Activated CD8-positive, alpha-beta memory T cell treated with anti-CD3 and anti-CD28 coated beads, Interleukin-2, amount 50 U/mL, for 4 hours (primary cell): Measurements from ENCODE around the gene SH2D4B.
"Not testable (repeated sequence)": the region's sequence is repeated elsewhere in the genome, so short reads cannot be mapped to it uniquely, and the experiment has no call there.

Source experiments
- DNase-seq: peaks from one replicate; pipeline ENCODE4 v3.0.0-alpha.2; 2020

SH2D4B gene

DNA sequence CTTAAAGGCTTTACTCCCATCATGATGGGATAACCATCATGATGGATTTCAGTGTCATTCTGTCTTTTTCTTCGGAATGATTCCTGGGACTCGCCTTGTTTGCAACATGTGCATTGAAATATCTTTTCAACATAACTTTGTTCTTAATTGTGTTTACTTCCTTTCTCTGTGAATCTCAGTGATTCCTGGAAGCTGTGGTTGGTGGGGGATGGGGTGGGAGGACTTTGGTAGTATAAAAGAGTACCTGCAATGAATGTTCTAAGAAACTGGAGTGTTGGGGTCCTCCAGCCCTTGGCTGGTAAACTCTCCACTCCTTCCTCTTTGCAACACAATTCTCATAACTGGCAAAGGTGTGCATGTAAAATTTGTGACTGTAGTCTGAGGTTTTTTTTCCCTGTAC, 11.5 kb upstream of the SH2D4B start:
- DNase-seq: no peak

DNA sequence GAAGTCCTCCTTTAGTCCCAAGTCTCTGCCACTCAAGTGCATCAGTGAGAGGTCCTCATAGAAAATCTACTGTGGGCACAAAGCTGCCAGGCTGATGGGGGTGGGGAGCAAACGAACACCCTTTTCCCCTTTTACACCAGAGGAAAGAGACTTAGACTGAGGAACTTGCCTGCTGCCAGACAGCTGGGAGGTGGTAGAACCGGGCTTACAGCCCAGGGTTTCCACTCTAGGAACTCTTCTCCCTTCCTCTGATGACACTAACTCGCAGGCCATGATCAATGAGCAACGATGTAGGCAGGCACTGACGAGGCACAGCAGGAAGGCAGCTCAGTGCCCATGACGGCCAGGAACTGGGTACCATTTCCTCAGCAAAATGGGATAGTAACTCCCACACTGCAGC, 11.0 kb upstream of the SH2D4B start:
- no peak for DNase-seq

DNA sequence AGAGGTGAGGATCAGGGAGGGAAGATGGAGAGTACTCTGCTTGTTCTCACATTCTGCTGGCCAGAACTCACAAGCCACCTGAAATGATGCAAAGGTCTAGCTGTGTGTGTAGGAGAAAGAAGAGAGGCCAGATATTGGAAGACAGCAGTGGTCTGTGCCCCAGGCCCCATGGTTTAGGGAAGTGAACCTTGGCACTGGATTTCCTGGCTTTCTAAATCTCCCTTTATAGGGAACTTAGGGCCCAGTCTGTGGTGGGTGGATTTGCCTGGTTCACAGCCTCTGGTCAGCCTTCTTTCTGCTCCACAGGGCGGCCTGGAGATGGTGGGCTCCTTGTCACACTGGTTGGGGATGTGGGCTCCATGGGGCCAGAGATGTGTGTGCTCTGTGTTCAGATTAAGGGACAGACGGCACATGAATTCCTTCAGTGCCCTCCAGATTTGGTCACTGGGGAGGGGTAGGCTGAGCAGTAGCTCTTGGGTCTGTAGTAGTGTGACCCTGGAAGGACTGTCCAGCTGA, 9.5 kb upstream of the SH2D4B start:
- DNase-seq: no peak

DNA sequence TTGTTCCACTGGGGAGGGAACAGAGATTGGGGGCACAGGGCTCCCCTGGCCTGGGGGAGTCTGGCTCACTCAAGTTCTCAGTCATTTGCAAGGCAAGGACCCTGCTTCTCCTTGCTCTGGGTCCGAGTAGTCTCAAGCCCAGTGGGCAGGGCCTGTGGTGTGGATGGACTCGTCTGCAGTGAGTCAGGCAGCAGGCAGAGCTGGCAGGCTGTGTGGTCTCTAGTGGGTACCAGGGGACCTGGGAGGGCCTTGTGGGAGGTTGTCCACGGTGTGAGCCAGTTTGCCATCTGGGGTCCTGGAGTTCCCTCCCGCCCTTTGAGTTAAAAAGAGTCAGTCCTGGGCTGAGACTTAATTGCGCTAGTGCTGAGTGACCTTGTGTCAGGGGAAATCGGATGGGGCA, 8.8 kb upstream of the SH2D4B start:
- no peak for DNase-seq

DNA sequence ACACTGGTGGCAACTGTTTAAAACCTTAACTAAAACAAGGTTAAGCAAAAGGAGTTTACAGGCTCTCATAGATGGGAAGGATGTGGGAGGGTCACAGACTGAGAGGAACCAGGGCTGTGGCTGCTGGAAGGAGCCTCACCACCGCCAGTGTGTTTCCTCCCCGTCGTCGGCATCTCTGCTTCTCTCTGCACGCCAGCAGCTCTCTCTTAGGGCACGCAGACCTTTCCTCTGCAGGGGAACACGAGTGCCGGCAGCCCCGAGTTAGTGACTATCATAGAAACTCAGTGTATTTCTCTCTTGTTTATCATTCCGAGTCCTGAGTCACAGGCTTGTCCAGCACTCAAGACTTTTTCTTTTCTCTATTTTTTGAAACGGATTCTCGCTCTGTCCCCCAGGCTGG, 8.1 kb upstream of the SH2D4B start:
- peak; percentile 44 for DNase-seq

DNA sequence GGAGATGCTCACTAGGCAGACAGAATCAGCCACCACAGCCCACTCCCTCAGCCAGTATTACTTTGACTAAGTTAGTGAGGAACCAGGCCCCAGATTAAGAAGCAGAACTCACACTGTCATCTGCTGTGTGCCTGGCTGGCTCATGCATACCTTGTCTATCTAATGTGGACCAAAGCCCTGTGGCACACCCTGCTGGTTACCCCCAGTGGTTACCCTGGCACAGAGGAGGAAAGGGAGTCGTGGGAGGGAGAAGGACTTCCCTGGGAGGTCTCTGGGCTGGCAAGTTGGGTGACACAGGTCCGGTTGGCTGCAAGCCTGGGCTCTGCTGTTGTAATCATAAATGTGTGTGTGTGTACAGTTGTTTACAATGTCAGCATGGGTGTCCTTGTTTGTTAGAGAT, 7.5 kb upstream of the SH2D4B start:
- peak; percentile 48 for DNase-seq

DNA sequence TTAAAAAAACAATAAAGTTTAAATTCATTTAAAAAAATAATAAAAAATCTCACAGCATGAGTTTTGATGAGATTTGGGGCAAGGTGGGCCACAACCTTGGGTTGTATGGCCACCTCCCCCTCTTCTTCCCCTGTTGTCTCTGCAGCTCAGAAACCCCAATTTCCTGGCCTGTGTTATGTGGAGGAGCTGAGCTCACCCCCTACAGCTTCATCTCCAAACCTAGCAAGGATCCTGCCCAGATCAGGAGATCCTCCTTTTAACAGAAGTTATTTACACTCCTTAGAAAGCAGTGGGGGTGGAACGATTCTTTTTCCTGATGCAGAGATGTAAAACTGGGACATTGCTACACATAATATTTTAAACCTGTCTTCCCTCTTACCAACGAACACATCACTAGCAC, 6.9 kb upstream of the SH2D4B start:
- no peak for DNase-seq

DNA sequence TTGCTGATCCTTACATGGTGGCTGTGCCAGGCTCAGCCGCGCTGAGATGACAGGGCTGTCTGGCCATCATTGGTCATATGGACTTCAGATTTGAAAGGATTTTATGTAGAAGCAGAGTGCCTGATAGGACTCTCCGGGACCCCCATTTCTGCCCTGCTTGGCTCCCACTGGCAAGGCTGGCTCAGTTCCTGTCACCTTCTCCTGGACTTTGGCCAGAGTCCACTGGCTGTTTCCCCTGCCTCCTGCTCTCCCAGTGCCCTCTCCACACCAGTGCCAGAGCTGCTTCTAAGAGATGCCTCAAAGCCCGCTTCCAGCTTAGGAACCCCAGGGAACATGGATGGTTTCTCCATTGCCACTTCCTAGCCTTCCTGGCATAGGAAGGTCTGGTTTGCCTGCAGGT, 5.1 kb upstream of the SH2D4B start:
- DNase-seq: no peak

DNA sequence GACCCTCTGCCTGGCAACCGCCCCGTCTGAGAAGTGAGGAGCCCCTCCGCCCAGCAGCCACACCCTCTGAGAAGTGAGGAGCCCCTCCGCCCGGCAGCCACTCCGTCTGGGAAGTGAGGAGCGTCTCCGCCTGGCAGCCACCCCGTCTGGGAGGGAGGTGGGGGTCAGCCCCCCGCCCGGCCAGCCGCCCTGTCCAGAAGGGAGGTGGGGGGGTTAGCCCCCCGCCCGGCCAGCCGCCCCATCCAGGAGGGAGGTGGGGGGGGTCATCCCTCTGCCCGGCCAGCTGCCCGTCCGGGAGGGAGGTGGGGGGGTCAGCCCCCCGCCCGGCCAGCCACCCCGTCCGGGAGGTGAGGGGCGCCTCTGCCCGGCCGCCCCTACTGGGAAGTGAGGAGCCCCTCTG, 3.6 kb upstream of the SH2D4B start:
- not testable (repeated sequence) for DNase-seq

DNA sequence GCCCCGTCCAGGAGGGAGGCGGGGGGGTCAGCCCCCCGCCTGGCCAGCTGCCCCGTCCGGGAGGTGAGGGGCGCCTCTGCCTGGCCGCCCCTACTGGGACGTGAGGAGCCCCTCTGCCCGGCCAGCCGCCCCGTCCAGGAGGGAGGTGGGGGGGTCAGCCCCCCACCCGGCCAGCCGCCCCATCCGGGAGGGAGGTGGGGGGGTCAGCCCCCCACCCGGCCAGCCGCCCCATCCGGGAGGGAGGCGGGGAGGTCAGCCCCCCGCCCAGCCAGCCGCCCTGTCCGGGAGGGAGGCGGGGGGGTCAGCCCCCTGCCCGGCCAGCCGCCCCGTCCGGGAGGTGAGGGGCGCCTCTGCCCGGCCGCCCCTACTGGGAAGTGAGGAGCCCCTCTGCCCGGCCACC, 3.1 kb upstream of the SH2D4B start:
- not testable (repeated sequence) for DNase-seq

DNA sequence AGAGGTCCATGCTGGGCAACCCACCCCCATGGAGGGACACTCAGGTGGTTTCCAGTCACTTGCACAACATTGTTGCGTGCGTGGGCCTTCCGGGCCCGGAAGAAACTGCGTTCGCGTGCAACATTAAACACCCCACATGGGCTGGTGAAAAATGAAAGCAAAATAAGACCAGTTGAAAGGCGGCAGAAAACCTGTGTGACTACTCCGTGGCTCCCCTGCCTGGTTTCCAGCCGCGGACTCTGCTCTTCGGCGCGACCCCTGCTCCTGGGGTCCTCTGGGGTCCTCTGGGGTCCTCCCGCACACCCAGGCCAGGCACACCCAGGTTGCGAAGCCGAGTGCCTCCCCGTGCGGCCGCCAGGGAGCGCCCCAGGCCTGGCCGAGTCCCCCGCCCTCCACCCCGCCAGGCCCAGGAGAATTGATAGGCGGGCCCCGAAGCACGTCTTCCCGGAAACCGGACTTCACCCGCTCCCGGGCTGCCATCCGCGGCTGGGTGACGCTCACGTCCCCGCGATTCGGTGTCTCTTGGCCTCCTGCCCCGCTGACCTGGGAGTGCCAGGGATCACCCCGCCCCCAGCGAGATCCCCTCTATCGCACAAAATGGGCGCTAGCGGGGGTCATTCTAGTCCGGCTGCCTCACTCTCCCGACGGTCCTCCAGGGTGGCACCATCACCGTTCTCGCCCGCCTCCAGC, 1.9 kb upstream of the SH2D4B start:
- DNase-seq: peak; percentile 78

DNA sequence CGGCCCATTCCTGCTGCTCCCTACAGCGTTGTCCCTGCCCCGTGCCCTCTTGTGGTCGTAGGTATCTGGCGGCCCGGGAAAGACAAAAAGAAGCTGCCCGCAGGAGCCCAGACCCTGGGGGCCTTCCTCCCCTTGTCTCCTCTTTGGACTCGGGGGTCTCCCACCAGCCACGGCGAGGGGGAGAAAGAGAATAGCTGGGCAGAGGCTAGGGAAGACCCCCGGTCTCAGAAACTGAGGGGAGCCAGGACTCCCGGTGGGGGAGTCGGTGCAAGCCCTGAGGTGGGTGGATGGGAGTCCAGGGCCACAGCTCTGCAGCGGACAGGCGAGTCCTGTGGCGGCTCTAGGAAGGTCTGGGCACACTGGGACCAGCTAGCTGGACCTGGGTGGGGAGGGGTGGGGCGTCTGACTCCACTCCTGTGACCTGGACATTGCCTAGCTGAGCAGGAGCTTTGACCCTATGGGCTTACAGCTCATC, 1.3 kb upstream of the SH2D4B start:
- no peak for DNase-seq

DNA sequence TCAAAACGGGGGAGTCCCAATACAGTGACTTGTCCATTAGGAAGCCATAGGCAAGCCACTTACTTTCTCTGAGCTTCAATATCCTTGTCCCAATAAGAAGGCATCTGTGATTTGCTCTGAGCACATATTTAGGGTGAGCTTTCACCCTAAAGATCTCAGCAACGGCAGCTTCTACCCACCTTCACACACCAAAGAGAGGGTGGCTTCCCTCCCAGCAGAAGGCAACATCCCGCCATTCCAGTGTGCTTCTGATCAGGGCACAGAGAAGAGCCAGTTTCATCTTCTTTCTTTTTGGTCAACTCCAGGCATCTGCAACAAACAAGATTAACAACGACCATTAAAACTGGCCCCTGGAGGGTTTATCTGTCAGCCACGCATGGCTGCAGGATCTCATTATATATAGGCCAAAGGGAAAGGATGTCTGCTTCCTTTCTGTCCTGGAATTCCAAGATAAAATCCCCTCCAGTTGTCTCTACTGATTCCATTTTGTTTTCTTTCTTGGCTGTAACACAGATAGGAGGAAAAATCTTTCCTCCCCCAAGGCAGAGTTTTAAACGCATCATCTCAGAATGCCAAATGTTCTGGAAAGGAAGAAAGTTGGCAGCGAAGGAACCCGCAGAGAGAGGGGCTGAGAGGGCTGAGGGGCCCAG, 491 bp upstream of the SH2D4B start:
- DNase-seq: no peak

DNA sequence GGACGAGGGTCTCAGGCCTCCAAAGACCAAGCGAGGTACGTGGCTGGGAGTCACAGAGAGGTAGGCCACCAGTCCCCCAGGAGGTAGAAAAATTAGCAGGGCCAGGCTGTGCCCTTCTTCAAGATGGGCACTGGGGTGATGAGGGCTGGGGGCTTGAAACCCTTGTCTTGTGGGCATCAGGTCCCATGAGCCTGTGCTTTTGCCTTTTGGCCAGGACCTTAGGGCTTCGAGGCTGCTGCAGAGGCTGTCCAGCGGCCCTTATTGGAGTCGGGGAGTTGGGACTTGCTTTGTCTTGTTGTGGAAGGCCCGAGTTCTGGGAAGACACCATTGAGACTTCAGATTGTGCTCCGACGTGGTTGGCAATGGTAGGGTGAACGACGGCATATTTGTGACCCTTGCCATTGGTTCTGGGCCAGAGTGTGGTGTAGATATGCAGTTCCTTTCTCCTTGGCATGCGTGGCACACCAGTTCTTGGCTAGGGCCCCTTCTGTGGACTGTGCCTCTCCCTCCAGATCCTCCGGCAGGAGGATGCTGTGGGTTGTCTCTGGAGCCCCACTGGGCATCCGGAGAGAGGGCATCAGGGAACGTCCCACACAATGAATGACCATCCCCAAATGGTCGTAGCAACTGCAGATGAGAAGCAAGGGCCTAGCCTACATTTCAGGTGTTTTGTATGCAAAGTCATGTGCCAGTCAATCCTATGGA, 931 bp downstream of the SH2D4B start:
- no peak for DNase-seq

DNA sequence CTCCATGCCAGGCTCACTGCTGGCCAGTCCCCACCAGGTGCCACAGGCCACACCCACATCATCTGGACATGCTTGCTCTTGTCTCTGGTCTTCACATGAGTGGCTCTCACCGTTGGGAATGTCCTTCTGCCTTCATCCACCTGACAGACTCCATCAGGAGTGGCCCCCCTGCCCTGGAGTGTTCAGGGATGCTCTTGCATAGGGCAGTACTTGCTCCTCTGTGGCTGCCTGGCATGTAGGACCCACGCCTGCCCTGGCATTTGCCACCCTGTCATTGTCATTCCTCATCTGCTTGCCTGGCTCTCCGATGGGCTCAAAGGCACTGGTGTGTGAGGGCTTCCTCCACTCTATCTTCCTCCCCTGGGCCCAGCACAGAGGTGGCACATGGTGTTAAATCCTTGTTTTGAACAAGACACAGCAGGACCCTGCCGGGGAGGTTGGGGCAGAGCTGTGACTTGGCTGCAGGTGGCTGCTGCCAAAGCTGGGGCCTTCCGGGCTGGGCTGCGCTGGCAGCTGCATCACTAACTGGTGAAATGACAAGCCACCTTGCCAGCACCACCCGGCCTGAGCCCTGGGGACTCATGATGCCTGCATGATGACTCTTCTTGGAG, 1.8 kb downstream of the SH2D4B start:
- no peak for DNase-seq

DNA sequence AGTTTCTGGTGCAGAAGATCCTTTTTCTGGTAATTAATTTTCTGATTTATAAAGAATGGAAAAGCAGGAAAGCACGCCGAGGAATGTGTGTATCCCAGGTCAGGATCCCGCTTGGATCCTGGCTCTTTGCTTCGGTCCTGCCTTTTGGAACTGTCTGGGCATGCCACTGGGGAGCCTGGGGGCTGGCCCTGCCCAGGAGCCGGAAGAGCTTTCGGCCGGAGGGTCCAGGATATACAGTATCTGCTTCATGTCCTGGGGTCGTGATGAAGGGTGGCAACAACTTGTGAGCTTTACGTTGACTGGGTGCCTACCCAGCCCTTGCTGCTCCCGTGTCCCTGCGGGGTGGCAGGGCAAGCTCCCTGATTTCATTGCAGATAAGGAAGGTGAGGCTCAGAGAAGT, 2.4 kb downstream of the SH2D4B start:
- no peak for DNase-seq

DNA sequence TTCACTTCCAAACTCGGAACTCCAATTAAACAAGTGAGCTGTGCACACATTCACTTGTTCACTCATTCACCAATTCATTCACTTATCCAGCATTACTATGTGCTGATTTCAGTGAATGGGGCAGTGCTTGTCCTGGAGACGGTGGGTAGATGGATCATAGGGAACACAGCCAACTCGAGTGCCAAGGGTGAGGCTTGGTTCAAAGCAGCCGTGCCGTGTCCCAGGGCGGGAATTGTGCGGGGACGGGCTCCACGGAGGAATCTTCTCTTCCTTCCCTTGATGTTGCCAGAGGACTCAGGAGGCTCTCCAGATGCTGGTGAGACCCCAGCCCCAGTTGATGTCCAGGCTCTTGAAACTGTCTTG, 2.9 kb downstream of the SH2D4B start:
- DNase-seq: no peak

DNA sequence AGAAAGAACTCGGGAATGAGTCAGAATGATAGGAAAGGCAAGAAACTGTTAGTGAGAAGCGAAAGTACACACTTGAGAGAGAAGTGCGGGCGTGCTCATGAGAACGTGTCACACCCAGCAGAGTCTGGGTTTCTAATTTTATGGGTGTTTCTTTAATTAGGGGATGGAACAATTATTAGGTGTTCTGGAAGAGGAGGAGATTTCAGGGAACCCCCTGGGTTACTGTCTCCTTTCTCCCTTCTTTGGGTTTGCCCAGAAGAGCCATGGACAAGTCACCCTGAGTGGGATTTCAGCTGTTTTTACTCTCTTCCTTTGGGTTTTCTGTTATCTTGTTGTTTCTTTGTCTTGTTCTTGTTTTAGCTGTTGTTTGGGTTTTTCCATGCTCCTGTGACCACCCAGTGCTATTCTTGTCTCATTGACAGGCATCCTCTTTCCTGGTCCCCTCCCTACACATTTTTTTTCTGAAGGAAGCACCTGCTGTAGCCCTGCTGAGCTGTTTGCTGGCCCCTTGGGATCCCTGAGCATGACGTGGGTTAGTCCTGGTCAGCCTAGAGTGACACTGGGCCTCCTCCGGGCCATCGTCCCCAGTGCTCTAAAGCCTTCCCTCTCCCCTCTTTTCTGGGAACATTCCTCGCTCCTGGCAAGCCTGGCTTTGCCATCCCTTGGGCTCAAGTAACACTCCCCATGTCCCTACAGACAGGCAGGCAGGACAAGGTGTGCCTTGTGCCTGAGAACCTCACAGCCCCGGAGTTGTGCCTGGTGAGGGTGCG, 3.5 kb downstream of the SH2D4B start:
- no peak for DNase-seq

DNA sequence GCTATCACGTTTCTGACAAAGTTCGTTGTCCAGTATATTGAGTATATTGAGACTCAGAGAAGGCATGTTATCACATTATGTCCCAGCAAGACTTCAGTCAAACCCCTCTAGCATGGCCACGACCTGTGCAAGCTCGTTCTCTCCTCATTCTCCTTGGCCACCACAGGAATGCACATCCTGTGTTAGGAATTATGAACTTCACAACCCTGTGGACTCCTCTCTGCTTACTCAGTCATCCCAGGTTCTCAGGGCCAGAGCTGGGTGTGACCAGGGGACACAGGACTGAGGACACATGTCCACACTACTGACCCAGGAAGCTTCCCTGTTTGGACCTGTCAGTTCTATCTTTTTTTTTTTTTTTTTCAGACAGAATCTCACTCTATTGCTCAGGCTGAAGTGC, 4.4 kb downstream of the SH2D4B start:
- DNase-seq: no peak

DNA sequence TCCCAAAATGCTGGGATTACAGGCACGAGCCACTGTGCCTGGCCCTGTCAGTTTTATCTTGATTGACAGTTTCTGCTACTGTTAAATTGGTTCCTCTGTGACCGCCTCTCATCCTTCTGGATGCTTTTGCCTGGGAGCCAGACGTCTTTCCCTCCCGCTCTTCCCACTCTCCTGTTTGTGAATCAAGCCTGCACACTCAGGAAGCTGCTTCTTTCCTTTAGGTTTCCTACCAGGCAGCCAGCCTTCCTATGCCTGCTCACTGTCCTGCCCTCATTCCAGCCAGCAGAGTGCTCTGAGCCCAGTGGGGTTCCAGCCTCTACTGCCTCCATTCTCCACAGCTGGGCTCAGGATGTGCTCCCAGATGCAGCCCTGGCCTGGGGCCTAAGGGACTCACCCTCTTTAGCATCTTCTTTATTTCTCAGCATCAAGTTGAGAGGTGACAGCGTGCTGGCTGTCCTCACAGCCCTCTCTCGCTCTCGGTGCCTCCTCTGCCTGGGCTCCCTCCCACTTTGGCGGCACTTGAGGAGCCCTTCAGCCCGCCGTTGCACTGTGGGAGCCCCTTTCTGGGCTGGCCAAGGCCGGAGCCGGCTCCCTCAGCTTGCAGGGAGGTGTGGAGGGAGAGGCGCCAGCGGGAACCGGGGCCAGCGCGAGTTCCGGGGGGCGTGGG, 5.1 kb downstream of the SH2D4B start:
- no peak for DNase-seq

DNA sequence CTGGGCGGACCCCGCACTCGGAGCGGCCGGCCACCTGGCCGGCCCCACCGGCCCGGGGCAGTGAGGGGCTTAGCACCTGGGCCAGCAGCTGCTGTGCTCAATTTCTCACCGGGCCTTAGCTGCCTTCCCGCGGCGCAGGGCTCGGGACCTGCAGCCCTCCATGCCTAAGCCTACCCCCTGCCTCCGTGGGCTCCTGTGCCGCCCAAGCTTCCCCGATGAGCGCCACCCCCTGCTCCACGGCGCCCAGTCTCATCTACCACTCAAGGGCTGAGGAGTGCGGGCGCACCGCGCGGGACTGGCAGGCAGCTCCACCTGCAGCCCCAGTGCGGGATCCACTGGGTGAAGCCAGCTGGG, 5.6 kb downstream of the SH2D4B start:
- DNase-seq: not testable (repeated sequence)

DNA sequence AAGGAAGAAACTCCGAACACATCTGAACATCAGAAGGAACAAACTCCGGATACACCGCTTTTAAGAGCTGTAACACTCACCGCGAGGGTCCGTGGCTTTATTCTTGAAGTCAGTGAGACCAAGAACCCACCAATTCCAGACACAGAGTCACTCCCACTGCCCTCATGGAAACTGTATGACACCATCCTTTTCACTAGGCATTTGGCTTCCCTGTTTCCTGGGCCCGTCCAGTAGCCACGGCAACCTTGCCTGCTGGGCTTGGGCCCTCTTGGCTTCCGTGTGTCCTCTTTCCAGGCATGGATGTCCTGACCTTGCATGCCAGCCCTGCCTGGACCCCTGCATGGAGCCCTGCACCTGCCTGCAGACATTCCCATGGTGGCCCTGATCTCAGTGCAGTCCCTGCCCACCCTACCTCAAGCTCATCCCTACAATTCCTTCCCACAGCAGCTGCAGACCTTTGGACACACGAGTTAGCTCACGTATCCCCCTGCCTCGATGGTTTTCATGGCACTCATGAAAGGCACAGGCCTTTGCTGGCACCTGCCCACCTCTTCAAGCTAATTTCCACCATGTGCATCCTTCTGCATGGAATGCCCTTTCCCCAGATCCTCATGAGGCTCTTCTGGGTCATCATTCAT, 6.7 kb downstream of the SH2D4B start:
- no peak for DNase-seq
